Endometrial microvascular endothelial cells (primary cell): Measurements from ENCODE around the gene TCF4. TPM values are rescaled to one million over a fixed set of nuclear protein-coding genes. Genes with fewer than 3 reads are reported as not detected.

ENCODE experiments used
- in situ Hi-C: cut with HindIII; loops from 2 replicates; pipeline ENCODE4 v1.10.0; 2017; ENCODE audit warnings: low sequenced_read_pairs, low pct_unique_long_range_greater_than_20kb; ENCODE audit errors: inconsistent ontology term
- total RNA-seq: library from RNA; depleted of rRNA; stranded (reverse); fragments of >200 nt; gene quantifications from one replicate; pipeline ENCODE4 v1.2.3, GENCODE V29; 2015; ENCODE audit errors: inconsistent ontology term

TCF4 gene
- total RNA-seq, 1 donor from 2014 or later: 80.0 TPM

GRCh38 chr18:55515214-55515613 lies 72.8 kb downstream of the TCF4 start:
- in situ Hi-C loops: no loop called here

- in situ Hi-C loops: loop anchor here (5.0 kb wide), 1 partner anchor 64 kb away; no protein-coding TSS in a partner anchor
Observed at GRCh38 chr18:55513161-55513560, 74.8 kb downstream of the TCF4 start.

GRCh38 chr18:55511277-55511676 lies 76.7 kb downstream of the TCF4 start:
- in situ Hi-C loops: loop anchor here (5.0 kb wide), 1 partner anchor 66 kb away; no protein-coding TSS in a partner anchor

GRCh38 chr18:55510809-55511208 lies 77.2 kb downstream of the TCF4 start:
- in situ Hi-C loops: loop anchor here (5.0 kb wide), 1 partner anchor 66 kb away; no protein-coding TSS in a partner anchor

- in situ Hi-C loops: loop anchor here (5.0 kb wide), 1 partner anchor 68 kb away; no protein-coding TSS in a partner anchor
Observed at GRCh38 chr18:55509631-55510324, 78.2 kb downstream of the TCF4 start.

- in situ Hi-C loops: no loop called here
Observed at GRCh38 chr18:55508651-55509050, 79.3 kb downstream of the TCF4 start.

- in situ Hi-C loops: no loop called here
Observed at GRCh38 chr18:55506074-55506473, 81.9 kb downstream of the TCF4 start.

GRCh38 chr18:55504808-55505207 lies 83.2 kb downstream of the TCF4 start:
- in situ Hi-C loops: no loop called here

- in situ Hi-C loops: no loop called here
Observed at GRCh38 chr18:55503167-55503820, 84.7 kb downstream of the TCF4 start.

- in situ Hi-C loops: no loop called here
Observed at GRCh38 chr18:55501982-55502710, 85.8 kb downstream of the TCF4 start.

- in situ Hi-C loops: no loop called here
Observed at GRCh38 chr18:55501579-55501978, 86.4 kb downstream of the TCF4 start.

- in situ Hi-C loops: no loop called here
Observed at GRCh38 chr18:55500316-55501086, 87.5 kb downstream of the TCF4 start.

- in situ Hi-C loops: no loop called here
Observed at GRCh38 chr18:55499526-55499925, 88.5 kb downstream of the TCF4 start.

GRCh38 chr18:55497825-55498403 lies 90.1 kb downstream of the TCF4 start:
- in situ Hi-C loops: no loop called here

GRCh38 chr18:55494899-55495298 lies 93.1 kb downstream of the TCF4 start:
- in situ Hi-C loops: no loop called here

GRCh38 chr18:55494441-55494840 lies 93.6 kb downstream of the TCF4 start:
- in situ Hi-C loops: no loop called here

GRCh38 chr18:55491616-55492015 lies 96.4 kb downstream of the TCF4 start:
- in situ Hi-C loops: no loop called here

- in situ Hi-C loops: no loop called here
Observed at GRCh38 chr18:55489034-55489986, 98.7 kb downstream of the TCF4 start.
